Prostate gland (tissue), 2 donors: Measurements from ENCODE around the gene PBX3.

Source experiments
- POLR2AphosphoS5 ChIP-seq: sonication (generic); formaldehyde crosslinking; IDR thresholded peaks from one replicate; pipeline ENCODE4 v1.6.1; 2017; ENCODE audit warnings: antibody characterized with exemption
- TF ChIP-seq, protein P1 (sequence below), 4 experiments: fragments of 200-600 bp in 2 of 4; fragments of 450-650 bp in 2 of 4; sonication (generic) in 2 of 4; IDR thresholded peaks; 1 replicate in 3 of 4; 2 replicates in 1 of 4; pipeline ENCODE4 v1.5.1; 2016 to 2019; ENCODE audit warnings: antibody characterized with exemption in 4 of 4, mild to moderate bottlenecking in 2 of 4, moderate library complexity in 2 of 4

GRCh38 chr9:125756518-125756917 is 9.3 kb downstream of the PBX3 start:
- TF ChIP-seq, protein P1, sequence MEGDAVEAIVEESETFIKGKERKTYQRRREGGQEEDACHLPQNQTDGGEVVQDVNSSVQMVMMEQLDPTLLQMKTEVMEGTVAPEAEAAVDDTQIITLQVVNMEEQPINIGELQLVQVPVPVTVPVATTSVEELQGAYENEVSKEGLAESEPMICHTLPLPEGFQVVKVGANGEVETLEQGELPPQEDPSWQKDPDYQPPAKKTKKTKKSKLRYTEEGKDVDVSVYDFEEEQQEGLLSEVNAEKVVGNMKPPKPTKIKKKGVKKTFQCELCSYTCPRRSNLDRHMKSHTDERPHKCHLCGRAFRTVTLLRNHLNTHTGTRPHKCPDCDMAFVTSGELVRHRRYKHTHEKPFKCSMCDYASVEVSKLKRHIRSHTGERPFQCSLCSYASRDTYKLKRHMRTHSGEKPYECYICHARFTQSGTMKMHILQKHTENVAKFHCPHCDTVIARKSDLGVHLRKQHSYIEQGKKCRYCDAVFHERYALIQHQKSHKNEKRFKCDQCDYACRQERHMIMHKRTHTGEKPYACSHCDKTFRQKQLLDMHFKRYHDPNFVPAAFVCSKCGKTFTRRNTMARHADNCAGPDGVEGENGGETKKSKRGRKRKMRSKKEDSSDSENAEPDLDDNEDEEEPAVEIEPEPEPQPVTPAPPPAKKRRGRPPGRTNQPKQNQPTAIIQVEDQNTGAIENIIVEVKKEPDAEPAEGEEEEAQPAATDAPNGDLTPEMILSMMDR (IDR thresholded peaks at IDR 0.05) = no peak
- TF ChIP-seq POLR2AphosphoS5 = no peak
